WTC11 (cell line): ENCODE measurements around the gene NDUFA11.

ENCODE experiments used
- FOXK1 ChIP-seq: sonication (generic); formaldehyde crosslinking; IDR thresholded peaks from 2 replicates; pipeline ENCODE4 v1.8.0; 2022; ENCODE audit warnings: mild to moderate bottlenecking, moderate library complexity, missing genetic modification reagents
- RELA ChIP-seq: sonication (generic); formaldehyde crosslinking; IDR thresholded peaks from 2 replicates; pipeline ENCODE4 v1.8.1; 2022; ENCODE audit warnings: missing genetic modification reagents, mild to moderate bottlenecking, borderline replicate concordance
- ZBTB21 ChIP-seq: sonication (generic); formaldehyde crosslinking; IDR thresholded peaks from 2 replicates; pipeline ENCODE4 v1.8.1; 2023; ENCODE audit warnings: mild to moderate bottlenecking, missing genetic modification reagents, borderline replicate concordance
- TF ChIP-seq, protein P1 (sequence below): fragments of 200-600 bp; IDR thresholded peaks from 2 replicates; pipeline ENCODE4 v1.8.0; 2022; ENCODE audit warnings: antibody characterized with exemption
- TF ChIP-seq, protein P2 (sequence below): sonication (generic); formaldehyde crosslinking; IDR thresholded peaks from 2 replicates; pipeline ENCODE4 v1.8.1; 2022; ENCODE audit warnings: mild to moderate bottlenecking, moderate library complexity, missing genetic modification reagents
- TF ChIP-seq, protein P3 (sequence below): sonication (generic); formaldehyde crosslinking; IDR thresholded peaks from 2 replicates; pipeline ENCODE4 v1.8.0; 2022; ENCODE audit warnings: mild to moderate bottlenecking, missing genetic modification reagents
- TF ChIP-seq, protein P4 (sequence below): sonication (generic); formaldehyde crosslinking; IDR thresholded peaks from 2 replicates; pipeline ENCODE4 v1.8.0; 2022; ENCODE audit warnings: missing genetic modification reagents
- TF ChIP-seq, protein P5 (sequence below): sonication (generic); formaldehyde crosslinking; IDR thresholded peaks from 2 replicates; pipeline ENCODE4 v1.8.1; 2022; ENCODE audit warnings: missing genetic modification reagents, borderline replicate concordance
- TF ChIP-seq, protein P6 (sequence below): fragments of 250-450 bp; sonication (Bioruptor Pico); IDR thresholded peaks from 2 replicates; pipeline ENCODE4 v1.9.0; 2021; ENCODE audit warnings: mild to moderate bottlenecking
- TF ChIP-seq, protein P7 (sequence below): sonication (generic); formaldehyde crosslinking; conservative IDR thresholded peaks from 2 replicates; pipeline ENCODE4 v1.8.1; 2023; ENCODE audit warnings: mild to moderate bottlenecking, low read depth, missing genetic modification reagents, moderate library complexity
- TF ChIP-seq, protein P8 (sequence below): sonication (generic); formaldehyde crosslinking; conservative IDR thresholded peaks from 2 replicates; pipeline ENCODE4 v1.8.1; 2022; ENCODE audit warnings: mild to moderate bottlenecking, missing genetic modification reagents
- TF ChIP-seq, protein P9 (sequence below): fragments of 250-450 bp; sonication (Bioruptor Pico); IDR thresholded peaks from 2 replicates; pipeline ENCODE4 v1.9.0; 2021; ENCODE audit warnings: mild to moderate bottlenecking

DNA sequence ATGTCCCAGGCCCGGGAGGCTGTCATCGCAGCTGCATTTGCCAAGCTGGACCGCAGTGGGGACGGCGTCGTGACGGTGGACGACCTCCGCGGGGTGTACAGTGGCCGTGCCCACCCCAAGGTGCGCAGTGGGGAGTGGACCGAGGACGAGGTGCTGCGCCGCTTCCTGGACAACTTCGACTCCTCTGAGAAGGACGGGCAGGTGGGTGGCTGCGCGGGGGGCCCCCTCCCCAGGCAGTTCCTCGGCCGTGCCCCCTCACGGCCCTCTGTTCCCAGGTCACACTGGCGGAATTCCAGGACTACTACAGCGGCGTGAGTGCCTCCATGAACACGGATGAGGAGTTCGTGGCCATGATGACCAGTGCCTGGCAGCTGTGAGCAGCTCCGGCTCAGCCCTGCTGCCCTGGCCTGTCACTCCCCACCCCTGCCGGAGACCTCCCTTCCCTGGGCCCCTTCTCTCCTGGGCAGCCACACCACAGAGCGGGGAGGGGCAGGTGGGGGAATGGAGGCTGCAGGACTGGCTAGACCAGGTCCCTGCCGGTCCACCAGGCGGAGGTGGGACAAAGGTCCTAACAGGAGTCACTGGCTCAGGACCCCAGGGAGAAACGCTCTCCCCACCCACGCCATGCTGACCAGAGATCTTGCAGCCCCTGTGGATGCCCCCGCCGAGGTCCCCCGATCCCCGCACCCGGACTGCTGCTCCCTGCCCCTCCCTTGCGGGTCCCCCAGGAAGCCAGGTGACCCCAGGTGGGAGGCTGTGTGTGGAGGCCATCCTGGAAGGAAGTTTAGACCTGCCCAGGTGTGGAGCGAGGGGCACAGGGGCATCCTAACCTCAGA is 11.6 kb upstream of the NDUFA11 start:
- TF ChIP-seq, protein P1, sequence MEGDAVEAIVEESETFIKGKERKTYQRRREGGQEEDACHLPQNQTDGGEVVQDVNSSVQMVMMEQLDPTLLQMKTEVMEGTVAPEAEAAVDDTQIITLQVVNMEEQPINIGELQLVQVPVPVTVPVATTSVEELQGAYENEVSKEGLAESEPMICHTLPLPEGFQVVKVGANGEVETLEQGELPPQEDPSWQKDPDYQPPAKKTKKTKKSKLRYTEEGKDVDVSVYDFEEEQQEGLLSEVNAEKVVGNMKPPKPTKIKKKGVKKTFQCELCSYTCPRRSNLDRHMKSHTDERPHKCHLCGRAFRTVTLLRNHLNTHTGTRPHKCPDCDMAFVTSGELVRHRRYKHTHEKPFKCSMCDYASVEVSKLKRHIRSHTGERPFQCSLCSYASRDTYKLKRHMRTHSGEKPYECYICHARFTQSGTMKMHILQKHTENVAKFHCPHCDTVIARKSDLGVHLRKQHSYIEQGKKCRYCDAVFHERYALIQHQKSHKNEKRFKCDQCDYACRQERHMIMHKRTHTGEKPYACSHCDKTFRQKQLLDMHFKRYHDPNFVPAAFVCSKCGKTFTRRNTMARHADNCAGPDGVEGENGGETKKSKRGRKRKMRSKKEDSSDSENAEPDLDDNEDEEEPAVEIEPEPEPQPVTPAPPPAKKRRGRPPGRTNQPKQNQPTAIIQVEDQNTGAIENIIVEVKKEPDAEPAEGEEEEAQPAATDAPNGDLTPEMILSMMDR: no peak
- TF ChIP-seq ZBTB21 (CRISPR knock-in tag): no peak
- TF ChIP-seq, protein P2, sequence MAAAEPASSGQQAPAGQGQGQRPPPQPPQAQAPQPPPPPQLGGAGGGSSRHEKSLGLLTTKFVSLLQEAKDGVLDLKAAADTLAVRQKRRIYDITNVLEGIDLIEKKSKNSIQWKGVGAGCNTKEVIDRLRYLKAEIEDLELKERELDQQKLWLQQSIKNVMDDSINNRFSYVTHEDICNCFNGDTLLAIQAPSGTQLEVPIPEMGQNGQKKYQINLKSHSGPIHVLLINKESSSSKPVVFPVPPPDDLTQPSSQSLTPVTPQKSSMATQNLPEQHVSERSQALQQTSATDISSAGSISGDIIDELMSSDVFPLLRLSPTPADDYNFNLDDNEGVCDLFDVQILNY: no peak
- TF ChIP-seq, protein P3, sequence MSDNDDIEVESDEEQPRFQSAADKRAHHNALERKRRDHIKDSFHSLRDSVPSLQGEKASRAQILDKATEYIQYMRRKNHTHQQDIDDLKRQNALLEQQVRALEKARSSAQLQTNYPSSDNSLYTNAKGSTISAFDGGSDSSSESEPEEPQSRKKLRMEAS (CRISPR knock-in tag): no peak
- TF ChIP-seq, protein P4, sequence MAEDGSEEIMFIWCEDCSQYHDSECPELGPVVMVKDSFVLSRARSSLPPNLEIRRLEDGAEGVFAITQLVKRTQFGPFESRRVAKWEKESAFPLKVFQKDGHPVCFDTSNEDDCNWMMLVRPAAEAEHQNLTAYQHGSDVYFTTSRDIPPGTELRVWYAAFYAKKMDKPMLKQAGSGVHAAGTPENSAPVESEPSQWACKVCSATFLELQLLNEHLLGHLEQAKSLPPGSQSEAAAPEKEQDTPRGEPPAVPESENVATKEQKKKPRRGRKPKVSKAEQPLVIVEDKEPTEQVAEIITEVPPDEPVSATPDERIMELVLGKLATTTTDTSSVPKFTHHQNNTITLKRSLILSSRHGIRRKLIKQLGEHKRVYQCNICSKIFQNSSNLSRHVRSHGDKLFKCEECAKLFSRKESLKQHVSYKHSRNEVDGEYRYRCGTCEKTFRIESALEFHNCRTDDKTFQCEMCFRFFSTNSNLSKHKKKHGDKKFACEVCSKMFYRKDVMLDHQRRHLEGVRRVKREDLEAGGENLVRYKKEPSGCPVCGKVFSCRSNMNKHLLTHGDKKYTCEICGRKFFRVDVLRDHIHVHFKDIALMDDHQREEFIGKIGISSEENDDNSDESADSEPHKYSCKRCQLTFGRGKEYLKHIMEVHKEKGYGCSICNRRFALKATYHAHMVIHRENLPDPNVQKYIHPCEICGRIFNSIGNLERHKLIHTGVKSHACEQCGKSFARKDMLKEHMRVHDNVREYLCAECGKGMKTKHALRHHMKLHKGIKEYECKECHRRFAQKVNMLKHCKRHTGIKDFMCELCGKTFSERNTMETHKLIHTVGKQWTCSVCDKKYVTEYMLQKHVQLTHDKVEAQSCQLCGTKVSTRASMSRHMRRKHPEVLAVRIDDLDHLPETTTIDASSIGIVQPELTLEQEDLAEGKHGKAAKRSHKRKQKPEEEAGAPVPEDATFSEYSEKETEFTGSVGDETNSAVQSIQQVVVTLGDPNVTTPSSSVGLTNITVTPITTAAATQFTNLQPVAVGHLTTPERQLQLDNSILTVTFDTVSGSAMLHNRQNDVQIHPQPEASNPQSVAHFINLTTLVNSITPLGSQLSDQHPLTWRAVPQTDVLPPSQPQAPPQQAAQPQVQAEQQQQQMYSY (CRISPR knock-in tag): no peak
- no peak for TF ChIP-seq RELA
- TF ChIP-seq, protein P5, sequence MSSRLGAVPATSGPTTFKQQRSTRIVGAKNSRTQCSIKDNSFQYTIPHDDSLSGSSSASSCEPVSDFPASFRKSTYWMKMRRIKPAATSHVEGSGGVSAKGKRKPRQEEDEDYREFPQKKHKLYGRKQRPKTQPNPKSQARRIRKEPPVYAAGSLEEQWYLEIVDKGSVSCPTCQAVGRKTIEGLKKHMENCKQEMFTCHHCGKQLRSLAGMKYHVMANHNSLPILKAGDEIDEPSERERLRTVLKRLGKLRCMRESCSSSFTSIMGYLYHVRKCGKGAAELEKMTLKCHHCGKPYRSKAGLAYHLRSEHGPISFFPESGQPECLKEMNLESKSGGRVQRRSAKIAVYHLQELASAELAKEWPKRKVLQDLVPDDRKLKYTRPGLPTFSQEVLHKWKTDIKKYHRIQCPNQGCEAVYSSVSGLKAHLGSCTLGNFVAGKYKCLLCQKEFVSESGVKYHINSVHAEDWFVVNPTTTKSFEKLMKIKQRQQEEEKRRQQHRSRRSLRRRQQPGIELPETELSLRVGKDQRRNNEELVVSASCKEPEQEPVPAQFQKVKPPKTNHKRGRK: no peak
- no peak for TF ChIP-seq FOXK1 (CRISPR knock-in tag)
- TF ChIP-seq, protein P6, sequence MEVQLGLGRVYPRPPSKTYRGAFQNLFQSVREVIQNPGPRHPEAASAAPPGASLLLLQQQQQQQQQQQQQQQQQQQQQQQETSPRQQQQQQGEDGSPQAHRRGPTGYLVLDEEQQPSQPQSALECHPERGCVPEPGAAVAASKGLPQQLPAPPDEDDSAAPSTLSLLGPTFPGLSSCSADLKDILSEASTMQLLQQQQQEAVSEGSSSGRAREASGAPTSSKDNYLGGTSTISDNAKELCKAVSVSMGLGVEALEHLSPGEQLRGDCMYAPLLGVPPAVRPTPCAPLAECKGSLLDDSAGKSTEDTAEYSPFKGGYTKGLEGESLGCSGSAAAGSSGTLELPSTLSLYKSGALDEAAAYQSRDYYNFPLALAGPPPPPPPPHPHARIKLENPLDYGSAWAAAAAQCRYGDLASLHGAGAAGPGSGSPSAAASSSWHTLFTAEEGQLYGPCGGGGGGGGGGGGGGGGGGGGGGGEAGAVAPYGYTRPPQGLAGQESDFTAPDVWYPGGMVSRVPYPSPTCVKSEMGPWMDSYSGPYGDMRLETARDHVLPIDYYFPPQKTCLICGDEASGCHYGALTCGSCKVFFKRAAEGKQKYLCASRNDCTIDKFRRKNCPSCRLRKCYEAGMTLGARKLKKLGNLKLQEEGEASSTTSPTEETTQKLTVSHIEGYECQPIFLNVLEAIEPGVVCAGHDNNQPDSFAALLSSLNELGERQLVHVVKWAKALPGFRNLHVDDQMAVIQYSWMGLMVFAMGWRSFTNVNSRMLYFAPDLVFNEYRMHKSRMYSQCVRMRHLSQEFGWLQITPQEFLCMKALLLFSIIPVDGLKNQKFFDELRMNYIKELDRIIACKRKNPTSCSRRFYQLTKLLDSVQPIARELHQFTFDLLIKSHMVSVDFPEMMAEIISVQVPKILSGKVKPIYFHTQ (CRISPR knock-in tag): no peak
- TF ChIP-seq, protein P7, sequence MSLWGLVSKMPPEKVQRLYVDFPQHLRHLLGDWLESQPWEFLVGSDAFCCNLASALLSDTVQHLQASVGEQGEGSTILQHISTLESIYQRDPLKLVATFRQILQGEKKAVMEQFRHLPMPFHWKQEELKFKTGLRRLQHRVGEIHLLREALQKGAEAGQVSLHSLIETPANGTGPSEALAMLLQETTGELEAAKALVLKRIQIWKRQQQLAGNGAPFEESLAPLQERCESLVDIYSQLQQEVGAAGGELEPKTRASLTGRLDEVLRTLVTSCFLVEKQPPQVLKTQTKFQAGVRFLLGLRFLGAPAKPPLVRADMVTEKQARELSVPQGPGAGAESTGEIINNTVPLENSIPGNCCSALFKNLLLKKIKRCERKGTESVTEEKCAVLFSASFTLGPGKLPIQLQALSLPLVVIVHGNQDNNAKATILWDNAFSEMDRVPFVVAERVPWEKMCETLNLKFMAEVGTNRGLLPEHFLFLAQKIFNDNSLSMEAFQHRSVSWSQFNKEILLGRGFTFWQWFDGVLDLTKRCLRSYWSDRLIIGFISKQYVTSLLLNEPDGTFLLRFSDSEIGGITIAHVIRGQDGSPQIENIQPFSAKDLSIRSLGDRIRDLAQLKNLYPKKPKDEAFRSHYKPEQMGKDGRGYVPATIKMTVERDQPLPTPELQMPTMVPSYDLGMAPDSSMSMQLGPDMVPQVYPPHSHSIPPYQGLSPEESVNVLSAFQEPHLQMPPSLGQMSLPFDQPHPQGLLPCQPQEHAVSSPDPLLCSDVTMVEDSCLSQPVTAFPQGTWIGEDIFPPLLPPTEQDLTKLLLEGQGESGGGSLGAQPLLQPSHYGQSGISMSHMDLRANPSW: no peak
- TF ChIP-seq, protein P8, sequence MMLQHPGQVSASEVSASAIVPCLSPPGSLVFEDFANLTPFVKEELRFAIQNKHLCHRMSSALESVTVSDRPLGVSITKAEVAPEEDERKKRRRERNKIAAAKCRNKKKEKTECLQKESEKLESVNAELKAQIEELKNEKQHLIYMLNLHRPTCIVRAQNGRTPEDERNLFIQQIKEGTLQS (CRISPR knock-in tag): no peak
- TF ChIP-seq, protein P9, sequence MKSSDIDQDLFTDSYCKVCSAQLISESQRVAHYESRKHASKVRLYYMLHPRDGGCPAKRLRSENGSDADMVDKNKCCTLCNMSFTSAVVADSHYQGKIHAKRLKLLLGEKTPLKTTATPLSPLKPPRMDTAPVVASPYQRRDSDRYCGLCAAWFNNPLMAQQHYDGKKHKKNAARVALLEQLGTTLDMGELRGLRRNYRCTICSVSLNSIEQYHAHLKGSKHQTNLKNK (CRISPR knock-in tag): no peak
